ENCODE data around the gene ARHGAP8.

The ARHGAP8 gene

DNA sequence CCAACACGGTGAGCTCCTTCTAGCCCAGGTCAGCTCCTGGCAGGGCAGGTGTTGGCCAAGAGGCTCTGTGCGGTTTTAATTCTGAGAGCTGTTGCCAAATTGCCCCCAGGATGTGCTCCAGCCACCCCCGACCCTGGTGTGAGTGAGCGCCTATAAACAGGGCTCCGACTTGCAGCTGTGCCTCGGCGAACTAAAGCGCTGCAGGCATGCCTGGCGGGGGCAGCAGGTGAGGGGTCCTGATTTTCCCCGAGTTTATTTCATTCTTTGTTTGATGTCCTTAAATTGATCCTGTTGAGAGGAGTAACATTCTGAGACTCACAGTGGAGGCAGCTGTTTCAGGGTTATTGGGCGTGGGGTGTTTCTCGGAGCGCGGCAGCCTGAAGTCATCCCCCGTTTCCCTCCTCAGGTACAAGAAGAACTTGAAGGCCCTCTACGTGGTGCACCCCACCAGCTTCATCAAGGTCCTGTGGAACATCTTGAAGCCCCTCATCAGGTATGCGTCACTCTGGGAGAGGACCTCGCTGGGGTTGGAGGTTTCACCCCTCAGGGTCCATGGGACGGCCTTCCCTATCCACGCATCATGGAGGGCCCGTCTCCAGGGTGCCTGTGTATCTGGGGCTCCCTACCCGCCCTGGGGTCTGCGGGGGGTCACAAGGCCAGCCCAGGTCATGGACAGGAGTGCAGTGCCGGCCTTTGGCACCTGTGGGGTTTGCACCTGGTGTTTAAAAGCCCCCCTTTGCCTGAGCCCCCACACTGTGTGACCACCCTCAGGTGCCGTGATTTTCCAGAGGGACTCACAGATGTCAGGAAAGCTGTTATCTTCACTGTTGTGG, 62.1 kb downstream of the ARHGAP8 start:
- Mint-ChIP-seq H3K4me3 (no peak overlapping the region), H3K27me3 (peaks cover 13% of the 10 kb centered on the region), H3K9me3 (no peaks in the 10 kb centered on the region), H3K27ac (peak overlapping the region in 1 of 2 donors; percentile 10), H3K4me1 (no peaks in the 10 kb centered on the region)
- DNase-seq (no peak), ATAC-seq (no peak)

DNA sequence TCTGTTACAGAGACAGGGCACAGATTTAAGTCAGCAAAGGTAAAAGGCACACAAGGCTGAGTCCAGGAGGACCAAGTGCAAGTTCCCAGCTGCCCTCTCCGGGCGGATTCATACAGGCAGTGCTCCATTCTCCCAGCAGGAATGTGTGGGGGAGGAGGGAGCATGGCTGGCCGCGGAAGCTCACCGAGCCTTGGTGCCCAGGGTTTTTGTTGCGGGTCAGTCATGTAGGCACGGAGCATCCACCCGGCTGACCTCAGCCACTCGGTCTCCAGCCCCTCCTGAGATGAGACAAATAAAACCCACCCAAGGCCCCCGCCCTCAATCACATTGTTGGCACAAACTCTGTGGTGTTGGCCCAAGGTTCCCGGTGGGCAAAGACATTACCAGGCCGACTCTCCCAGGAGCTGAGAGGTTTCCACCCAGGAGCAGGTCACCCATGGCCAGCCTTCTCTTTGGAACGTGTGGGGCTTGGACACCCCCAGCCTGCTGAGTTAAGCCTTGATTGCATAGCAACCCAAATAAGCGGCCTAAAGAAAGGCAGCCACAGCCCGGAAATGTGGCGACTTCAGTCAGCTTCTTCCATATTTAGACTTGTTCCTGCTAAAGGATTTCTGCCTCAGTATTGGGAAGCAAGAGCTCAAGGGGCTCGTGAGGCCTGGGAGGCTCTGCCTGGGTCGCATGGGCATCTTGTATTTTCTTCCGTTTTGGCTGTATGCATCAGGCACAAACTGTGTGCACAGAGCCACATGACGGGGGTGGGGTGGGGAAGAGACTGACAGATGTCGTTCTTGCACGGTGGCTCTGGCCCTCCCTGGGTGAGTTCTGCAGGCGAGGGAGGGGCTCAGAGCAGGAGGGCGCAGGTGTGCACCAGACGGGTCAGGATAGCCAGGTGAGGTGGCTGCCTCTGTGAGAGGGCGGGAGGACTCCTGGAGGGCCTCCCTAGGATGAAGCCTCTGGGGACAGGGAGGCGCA, 63.0 kb downstream of the ARHGAP8 start:
- ATAC-seq (no peak), DNase-seq (no peak)
- peaks cover 11% of the 10 kb centered on the region for H3K27me3 Mint-ChIP-seq
- no peaks in the 10 kb centered on the region for H3K4me1 Mint-ChIP-seq
- H3K27ac Mint-ChIP-seq = no peak overlapping the region
- no peaks in the 10 kb centered on the region for H3K9me3 Mint-ChIP-seq
- H3K4me3 Mint-ChIP-seq = no peak overlapping the region

- Mint-ChIP-seq H3K4me3 (no peak overlapping the region), H3K27ac (no peak overlapping the region), H3K9me3 (no peaks in the 10 kb centered on the region), H3K27me3 (peaks cover 4% of the 10 kb centered on the region), H3K4me1 (no peaks in the 10 kb centered on the region)
- DNase-seq (no peak), ATAC-seq (no peak)
Observed at GRCh38 chr22:44816141-44816540, 63.8 kb downstream of the ARHGAP8 start.

- no peak overlapping the region for H3K27ac Mint-ChIP-seq
- no peak for DNase-seq
Observed at GRCh38 chr22:44818727-44819126, 66.4 kb downstream of the ARHGAP8 start.

DNA sequence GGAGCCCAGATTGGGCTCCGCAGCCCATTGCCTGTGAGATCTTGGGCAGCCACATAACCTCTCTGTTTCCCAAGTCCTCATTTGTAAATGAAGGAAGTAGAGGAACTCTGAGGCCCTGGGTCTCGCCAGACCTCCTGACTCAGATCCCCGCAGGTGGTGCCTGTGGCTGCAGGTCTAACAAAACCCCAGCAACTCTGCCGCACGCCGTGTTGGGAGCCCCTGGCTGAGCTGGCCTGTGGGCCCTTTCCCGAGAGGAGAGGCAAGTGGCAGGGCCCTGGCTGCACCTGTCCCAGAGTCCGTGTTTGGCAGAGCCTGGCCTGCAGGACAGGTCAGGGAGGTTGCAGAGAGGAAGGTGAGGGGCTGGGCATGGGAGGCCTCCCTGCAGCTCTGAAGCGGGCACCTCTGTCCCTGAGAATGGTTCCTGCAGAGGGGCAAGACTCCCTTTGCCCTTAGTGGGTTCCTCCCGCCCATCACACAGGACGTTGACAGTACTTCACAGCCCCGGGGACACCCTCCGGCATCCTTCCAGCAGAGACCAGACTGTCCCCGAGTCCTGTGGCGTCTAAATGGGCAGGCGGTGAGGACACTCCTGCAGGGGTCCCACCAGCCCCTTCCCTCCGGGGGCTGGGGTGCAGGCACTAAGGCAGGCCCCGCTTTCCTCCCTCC, 67.7 kb downstream of the ARHGAP8 start:
- H3K27me3 Mint-ChIP-seq = no peaks in the 10 kb centered on the region
- no peak for DNase-seq
- H3K4me1 Mint-ChIP-seq = no peaks in the 10 kb centered on the region
- H3K27ac Mint-ChIP-seq = no peak overlapping the region
- H3K4me3 Mint-ChIP-seq = no peak overlapping the region
- H3K9me3 Mint-ChIP-seq = no peaks in the 10 kb centered on the region
- no peak for ATAC-seq

More at GRCh38 chr22:44818727-44819126, 66.4 kb downstream of the ARHGAP8 start:
- H3K9me3 Mint-ChIP-seq = no peaks in the 10 kb centered on the region
- no peak overlapping the region for H3K4me3 Mint-ChIP-seq
- H3K4me1 Mint-ChIP-seq = no peaks in the 10 kb centered on the region
- H3K27me3 Mint-ChIP-seq = no peaks in the 10 kb centered on the region
- no peak for ATAC-seq

- Mint-ChIP-seq H3K27me3 (peaks cover 5% of the 10 kb centered on the region), H3K27ac (no peak overlapping the region), H3K4me1 (no peaks in the 10 kb centered on the region), H3K9me3 (no peaks in the 10 kb centered on the region), H3K4me3 (no peak overlapping the region)
- ATAC-seq (no peak), DNase-seq (no peak)
Observed at GRCh38 chr22:44821741-44822475, 69.5 kb downstream of the ARHGAP8 start.

DNA sequence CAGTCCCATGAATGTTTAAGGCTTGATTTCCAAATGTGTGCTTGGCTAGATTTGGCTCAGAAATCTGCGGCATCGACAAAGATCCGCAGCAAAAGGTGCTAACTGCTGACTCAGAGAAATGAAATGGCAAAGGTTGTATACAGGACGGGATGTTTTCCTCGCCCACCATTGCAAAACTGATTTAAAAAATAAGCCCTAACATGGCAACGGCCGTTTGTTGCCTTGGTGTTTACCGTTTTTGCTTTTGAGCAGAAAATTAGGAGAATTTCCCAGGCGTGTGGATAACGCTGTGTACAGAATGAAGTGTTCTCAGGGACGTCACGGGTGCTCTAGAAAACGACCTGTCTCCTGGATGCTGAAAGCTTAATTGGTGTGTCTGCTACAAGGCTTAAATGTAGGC, 70.2 kb downstream of the ARHGAP8 start:
- Mint-ChIP-seq H3K27ac (no peak overlapping the region), H3K27me3 (peaks cover 11% of the 10 kb centered on the region)

DNA sequence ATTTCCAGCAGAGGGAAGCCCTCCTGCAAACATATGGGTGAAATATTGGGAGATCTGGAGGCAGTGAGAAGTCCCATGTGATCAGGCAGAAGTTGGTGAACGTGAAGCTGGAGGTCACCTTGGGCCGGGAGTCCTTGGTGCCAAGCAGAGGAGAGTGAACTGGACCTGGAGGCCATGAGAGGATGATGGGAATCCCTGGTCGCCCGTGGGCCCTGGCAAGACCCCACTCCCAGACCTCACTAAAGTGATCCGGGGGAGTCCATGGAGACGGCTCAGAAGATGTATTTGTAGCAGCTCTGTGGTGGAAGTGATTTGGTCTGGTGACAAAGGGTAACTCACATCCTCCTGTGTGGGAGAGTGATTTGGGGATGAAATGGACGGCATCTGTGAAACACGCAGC, 71.0 kb downstream of the ARHGAP8 start:
- H3K4me3 Mint-ChIP-seq = no peak overlapping the region
- H3K4me1 Mint-ChIP-seq = peaks cover 6% of the 10 kb centered on the region
- DNase-seq = no peak
- peak overlapping the region in 1 of 2 donors; percentile 35 for H3K27ac Mint-ChIP-seq
- no peaks in the 10 kb centered on the region for H3K9me3 Mint-ChIP-seq
- ATAC-seq = no peak
- peaks cover 12% of the 10 kb centered on the region for H3K27me3 Mint-ChIP-seq

More for the DNA sequence above, 70.2 kb downstream of the ARHGAP8 start:
- ATAC-seq (no peak), DNase-seq (no peak)
- H3K4me3 Mint-ChIP-seq = no peak overlapping the region
- no peaks in the 10 kb centered on the region for H3K9me3 Mint-ChIP-seq
- H3K4me1 Mint-ChIP-seq = no peaks in the 10 kb centered on the region

- Mint-ChIP-seq H3K27me3 (peaks cover 12% of the 10 kb centered on the region), H3K27ac (peak overlapping the region in 1 of 2 donors; percentile 35), H3K4me3 (no peak overlapping the region), H3K9me3 (no peaks in the 10 kb centered on the region), H3K4me1 (peaks cover 6% of the 10 kb centered on the region)
- no peak for ATAC-seq
- DNase-seq = no peak
Observed at GRCh38 chr22:44823806-44824205, 71.4 kb downstream of the ARHGAP8 start.

GRCh38 chr22:44824271-44824670, 71.9 kb downstream of the ARHGAP8 start:
- Mint-ChIP-seq H3K27ac (no peak overlapping the region), H3K9me3 (no peaks in the 10 kb centered on the region)

DNA sequence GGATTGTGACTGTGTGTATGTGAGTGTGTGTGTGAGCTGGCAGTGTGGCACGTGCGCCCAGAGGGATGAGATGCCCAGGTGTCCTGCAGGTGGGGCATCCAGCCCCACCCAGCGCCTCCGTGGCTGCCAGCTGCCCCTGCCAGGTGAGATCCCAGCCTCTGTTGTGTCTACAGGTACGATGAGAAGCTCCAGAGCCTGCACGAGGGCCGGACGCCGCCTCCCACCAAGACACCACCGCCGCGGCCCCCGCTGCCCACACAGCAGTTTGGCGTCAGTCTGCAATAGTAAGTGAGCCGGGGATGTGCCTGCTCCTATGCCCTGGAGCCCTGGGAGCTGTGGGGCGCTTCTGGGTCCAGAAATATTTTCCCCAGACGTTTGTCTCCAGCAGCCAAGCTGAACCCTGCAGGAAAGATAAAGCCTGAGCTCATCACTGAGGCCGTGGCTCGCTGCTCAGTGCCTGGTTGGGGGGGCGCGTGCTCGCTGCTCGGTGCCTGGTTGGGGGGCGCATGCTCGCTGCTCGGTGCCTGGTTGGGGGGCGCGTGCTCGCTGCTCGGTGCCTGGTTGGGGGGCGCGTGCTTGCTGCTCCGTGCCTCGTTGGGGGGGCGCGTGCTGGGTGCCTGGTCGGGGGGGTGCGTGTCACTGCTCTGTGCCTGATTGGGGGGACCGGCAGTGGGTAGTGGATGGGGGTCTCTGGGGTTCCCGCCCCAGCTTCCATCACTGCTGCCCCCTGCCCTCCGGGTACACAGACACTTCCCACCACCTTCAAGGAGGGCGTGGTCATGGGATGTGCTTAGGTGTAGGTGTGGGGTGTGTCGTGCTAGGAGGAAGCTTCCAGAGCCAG, 73.2 kb downstream of the ARHGAP8 start:
- ATAC-seq (no peak), DNase-seq (no peak)
- peaks cover 6% of the 10 kb centered on the region for H3K4me1 Mint-ChIP-seq
- no peak overlapping the region for H3K27ac Mint-ChIP-seq
- H3K9me3 Mint-ChIP-seq = no peaks in the 10 kb centered on the region
- peaks cover 12% of the 10 kb centered on the region for H3K27me3 Mint-ChIP-seq
- no peak overlapping the region for H3K4me3 Mint-ChIP-seq

More at GRCh38 chr22:44824271-44824670, 71.9 kb downstream of the ARHGAP8 start:
- ATAC-seq (no peak), DNase-seq (no peak)
- H3K27me3 Mint-ChIP-seq = peaks cover 12% of the 10 kb centered on the region
- peaks cover 6% of the 10 kb centered on the region for H3K4me1 Mint-ChIP-seq
- H3K4me3 Mint-ChIP-seq = no peak overlapping the region

GRCh38 chr22:44827666-44828190, 75.4 kb downstream of the ARHGAP8 start:
- H3K4me3 Mint-ChIP-seq = no peak overlapping the region
- peaks cover 16% of the 10 kb centered on the region for H3K27me3 Mint-ChIP-seq
- H3K4me1 Mint-ChIP-seq = peaks cover 6% of the 10 kb centered on the region

DNA sequence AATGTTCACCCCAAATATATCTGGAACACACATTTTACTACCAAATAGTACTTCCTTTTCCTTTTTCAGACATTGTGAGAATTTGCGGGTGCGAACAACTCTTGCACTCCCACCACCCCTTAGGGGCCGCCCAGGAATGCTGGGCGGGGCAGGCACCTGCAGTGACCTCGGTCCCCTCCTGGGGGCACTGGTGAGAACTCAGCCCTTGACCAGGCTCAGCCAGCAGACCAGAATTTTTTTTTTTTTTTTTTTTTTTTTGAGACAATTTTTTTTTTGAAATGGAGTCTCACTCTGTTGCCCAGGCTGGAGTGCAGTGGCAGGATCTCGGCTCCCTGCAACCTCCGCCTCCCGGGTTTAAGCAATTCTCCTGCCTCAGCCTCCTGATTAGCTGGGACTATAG, 75.8 kb downstream of the ARHGAP8 start:
- no peak for ATAC-seq
- DNase-seq = peak in 1 of 2 donors; percentile 26
- no peak overlapping the region for H3K27ac Mint-ChIP-seq
- H3K9me3 Mint-ChIP-seq = no peaks in the 10 kb centered on the region
- no peak overlapping the region for H3K4me3 Mint-ChIP-seq
- H3K27me3 Mint-ChIP-seq = peaks cover 21% of the 10 kb centered on the region
- H3K4me1 Mint-ChIP-seq = peaks cover 6% of the 10 kb centered on the region

More at GRCh38 chr22:44827666-44828190, 75.4 kb downstream of the ARHGAP8 start:
- ATAC-seq (no peak), DNase-seq (no peak)
- no peaks in the 10 kb centered on the region for H3K9me3 Mint-ChIP-seq
- peak overlapping the region in 1 of 2 donors; percentile 72 for H3K27ac Mint-ChIP-seq

DNA sequence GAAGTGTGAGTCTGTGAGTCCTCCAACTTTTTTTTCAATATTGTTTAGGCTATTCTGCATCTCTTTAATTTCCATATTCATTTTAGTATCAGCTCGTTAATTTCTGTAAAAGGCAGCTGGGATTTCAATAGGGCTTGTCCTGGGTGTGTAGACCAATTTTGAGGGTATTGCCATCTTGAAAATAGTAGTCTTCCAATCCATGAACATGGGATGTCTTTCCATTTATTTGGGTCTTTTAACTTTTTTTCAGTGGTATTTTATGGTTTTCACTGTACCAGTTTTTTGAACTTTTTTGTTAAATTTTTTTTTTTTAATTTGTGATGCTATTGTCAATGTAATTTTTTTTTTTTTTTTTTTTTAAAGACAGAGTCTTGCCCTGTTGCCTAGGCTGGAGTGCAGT, 79.5 kb downstream of the ARHGAP8 start:
- peaks cover 6% of the 10 kb centered on the region for H3K4me1 Mint-ChIP-seq
- no peak for DNase-seq
- H3K27me3 Mint-ChIP-seq = peaks cover 31% of the 10 kb centered on the region
- no peak for ATAC-seq
- H3K9me3 Mint-ChIP-seq = peaks cover 13 to 18% of the 10 kb centered on the region in 2 donors
- no peak overlapping the region for H3K4me3 Mint-ChIP-seq
- peak overlapping the region in 1 of 2 donors; percentile 25 for H3K27ac Mint-ChIP-seq
